ENCODE measurements around the gene TST.
A peak's percentile ranks its signal among the peaks of the same experiment; 100 is the strongest.

Gene TST

GRCh38 chr22:37043828-37044538 is 24.7 kb upstream of the TST start:
- Histone ChIP-seq H3K27ac (replicated peaks) (no peak overlapping the region), H3K4me3 (replicated peaks; ENCODE audit: insufficient read depth, low read length) (no peak overlapping the region), H3K27me3 (ENCODE audit: insufficient read depth, poor library complexity, severe bottlenecking) (no peaks in the 10 kb centered on the region)
- TF ChIP-seq CTCF (IDR thresholded peaks at IDR 0.05; ENCODE audit: insufficient read depth, low read length) (peak; percentile 84), REST (IDR thresholded peaks at IDR 0.05; ENCODE audit: insufficient replicate concordance, low read depth) (peak; percentile 72), GABPA (IDR thresholded peaks at IDR 0.05; ENCODE audit: low read depth) (no peak), POLR2AphosphoS5 (IDR thresholded peaks at IDR 0.05; ENCODE audit: low read depth) (no peak), SPI1 (IDR thresholded peaks at IDR 0.05; ENCODE audit: borderline replicate concordance, low read depth) (no peak)
- peak; percentile 51 to 86 for DNase-seq (ENCODE audit: low read depth in 1 of 2, low spot score in 1 of 2)

GRCh38 chr22:37043209-37043827 is 24.1 kb upstream of the TST start:
- TF ChIP-seq GABPA (IDR thresholded peaks at IDR 0.05; ENCODE audit: low read depth) (no peak), CTCF (IDR thresholded peaks at IDR 0.05; ENCODE audit: insufficient read depth, low read length) (no peak), POLR2AphosphoS5 (IDR thresholded peaks at IDR 0.05; ENCODE audit: low read depth) (no peak), REST (IDR thresholded peaks at IDR 0.05; ENCODE audit: insufficient replicate concordance, low read depth) (no peak), SPI1 (IDR thresholded peaks at IDR 0.05; ENCODE audit: borderline replicate concordance, low read depth) (no peak)

GRCh38 chr22:37039466-37039865 is 20.2 kb upstream of the TST start:
- H3K27ac ChIP-seq (replicated peaks): no peak overlapping the region
- DNase-seq (ENCODE audit: low read depth in 1 of 2, low spot score in 1 of 2): no peak
- H3K4me3 ChIP-seq (replicated peaks; ENCODE audit: insufficient read depth, low read length): no peak overlapping the region
- no peaks in the 10 kb centered on the region for H3K27me3 ChIP-seq (ENCODE audit: insufficient read depth, poor library complexity, severe bottlenecking)
- TF ChIP-seq POLR2AphosphoS5 (IDR thresholded peaks at IDR 0.05; ENCODE audit: low read depth) (no peak), GABPA (IDR thresholded peaks at IDR 0.05; ENCODE audit: low read depth) (no peak), SPI1 (IDR thresholded peaks at IDR 0.05; ENCODE audit: borderline replicate concordance, low read depth) (no peak), REST (IDR thresholded peaks at IDR 0.05; ENCODE audit: insufficient replicate concordance, low read depth) (no peak), CTCF (IDR thresholded peaks at IDR 0.05; ENCODE audit: insufficient read depth, low read length) (no peak)

More at GRCh38 chr22:37043209-37043827, 24.1 kb upstream of the TST start:
- H3K4me3 ChIP-seq (replicated peaks; ENCODE audit: insufficient read depth, low read length): no peak overlapping the region
- no peaks in the 10 kb centered on the region for H3K27me3 ChIP-seq (ENCODE audit: insufficient read depth, poor library complexity, severe bottlenecking)
- no peak for DNase-seq (ENCODE audit: low read depth in 1 of 2, low spot score in 1 of 2)
- H3K27ac ChIP-seq (replicated peaks): no peak overlapping the region
